RPMI8226 (cell line): ENCODE data around the gene ZNF480.
A peak's percentile ranks its signal among the peaks of the same experiment; 100 is the strongest.
"Not testable (repeated sequence)": the region's sequence is repeated elsewhere in the genome, so short reads cannot be mapped to it uniquely, and the experiment has no call there.

ENCODE experiments used
- DNase-seq: peaks from one replicate; pipeline ENCODE4 v3.0.0-alpha.2; 2015

The ZNF480 gene

DNA sequence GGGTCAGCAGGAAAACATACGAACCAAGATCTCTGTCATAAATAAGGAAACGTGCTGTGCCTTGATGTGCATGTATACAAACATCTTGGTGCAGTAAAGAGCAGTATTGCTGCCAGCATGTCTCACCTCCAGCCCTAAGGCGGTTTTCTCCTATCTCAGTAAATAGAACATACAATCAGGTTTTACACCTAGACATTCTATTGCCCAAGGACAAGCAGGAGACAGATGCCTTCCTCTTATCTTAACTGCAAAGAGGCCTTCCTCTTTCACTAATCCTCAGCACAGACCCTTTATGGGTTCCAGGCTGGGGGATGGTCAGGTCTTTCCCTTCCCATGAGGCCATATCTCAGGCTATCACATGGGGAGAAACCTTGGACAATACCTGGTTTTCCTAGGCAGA lies 42.1 kb downstream of the ZNF480 start:
- not testable (repeated sequence) for DNase-seq

DNA sequence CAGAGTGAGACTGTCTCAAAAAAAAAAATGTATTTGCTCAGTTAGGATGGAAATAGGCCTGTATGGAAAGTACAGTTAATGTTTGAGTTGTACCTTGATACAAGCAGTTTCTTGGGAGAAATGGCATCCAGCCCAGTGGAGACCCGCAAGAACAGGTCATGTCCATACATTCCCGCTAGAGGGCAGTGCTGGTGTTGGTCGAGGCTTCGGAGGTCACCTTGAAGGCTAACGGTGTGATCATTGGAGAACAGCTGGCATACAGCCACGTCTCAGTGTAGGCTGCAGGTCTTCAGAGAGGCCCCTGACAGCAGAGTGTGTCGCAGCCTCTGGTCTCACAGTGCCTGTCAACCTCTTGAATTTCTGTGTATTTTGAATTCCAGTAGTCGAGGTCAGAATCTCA lies 46.6 kb downstream of the ZNF480 start:
- DNase-seq, result peak; percentile 74

DNA sequence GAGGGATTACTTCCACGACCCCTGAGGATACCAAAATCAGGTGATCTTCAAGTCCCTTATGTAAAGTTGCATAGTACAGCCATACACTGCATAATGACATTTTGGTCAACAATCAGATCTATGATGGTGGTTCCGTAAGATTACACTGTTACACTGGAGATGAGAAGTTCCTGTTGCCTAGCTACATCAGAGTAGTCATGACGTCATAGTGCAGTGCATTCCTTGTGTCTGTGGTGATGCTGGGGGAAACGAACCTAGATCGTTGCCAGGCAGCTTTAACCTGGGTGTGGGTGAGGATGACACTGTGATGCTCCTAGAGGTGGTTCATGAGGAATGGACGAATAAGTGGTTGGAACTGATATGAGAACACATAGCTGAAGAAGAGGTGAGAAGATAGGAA lies 48.2 kb downstream of the ZNF480 start:
- no peak for DNase-seq

DNA sequence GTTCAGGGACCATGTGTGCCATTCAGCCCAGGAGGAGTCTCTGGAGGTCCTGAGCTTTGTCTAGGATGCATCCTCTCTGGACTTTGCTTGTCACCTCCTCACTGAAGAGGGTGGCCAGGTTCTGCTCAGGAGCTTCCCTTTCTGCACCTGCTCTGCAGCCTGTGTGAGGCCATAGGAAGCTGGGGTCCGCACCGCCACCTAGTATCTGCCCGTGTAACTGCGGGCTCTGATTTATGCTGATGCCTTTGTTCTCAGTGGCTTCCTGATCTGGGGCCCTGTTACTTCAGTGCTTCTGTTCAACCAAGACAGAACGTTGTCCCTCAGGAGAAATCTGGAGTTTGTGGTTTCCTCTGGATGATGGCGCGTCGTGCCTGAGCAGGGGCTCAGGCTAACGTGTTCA lies 54.5 kb downstream of the ZNF480 start:
- DNase-seq, result peak; percentile 33

DNA sequence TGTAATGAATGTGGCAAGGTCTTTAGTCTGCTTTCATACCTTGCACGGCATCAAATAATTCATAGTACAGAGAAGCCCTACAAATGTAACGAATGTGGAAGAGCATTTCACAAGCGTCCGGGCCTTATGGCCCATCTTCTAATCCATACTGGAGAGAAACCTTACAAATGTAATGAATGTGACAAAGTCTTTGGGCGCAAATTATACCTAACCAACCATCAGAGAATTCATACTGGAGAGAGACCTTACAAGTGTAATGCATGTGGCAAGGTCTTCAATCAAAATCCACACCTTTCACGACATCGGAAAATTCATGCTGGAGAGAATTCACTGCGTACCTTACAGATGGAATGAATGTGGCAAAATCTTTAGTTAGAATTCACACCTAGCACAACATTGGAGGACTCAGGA lies 69.5 kb downstream of the ZNF480 start:
- no peak for DNase-seq

DNA sequence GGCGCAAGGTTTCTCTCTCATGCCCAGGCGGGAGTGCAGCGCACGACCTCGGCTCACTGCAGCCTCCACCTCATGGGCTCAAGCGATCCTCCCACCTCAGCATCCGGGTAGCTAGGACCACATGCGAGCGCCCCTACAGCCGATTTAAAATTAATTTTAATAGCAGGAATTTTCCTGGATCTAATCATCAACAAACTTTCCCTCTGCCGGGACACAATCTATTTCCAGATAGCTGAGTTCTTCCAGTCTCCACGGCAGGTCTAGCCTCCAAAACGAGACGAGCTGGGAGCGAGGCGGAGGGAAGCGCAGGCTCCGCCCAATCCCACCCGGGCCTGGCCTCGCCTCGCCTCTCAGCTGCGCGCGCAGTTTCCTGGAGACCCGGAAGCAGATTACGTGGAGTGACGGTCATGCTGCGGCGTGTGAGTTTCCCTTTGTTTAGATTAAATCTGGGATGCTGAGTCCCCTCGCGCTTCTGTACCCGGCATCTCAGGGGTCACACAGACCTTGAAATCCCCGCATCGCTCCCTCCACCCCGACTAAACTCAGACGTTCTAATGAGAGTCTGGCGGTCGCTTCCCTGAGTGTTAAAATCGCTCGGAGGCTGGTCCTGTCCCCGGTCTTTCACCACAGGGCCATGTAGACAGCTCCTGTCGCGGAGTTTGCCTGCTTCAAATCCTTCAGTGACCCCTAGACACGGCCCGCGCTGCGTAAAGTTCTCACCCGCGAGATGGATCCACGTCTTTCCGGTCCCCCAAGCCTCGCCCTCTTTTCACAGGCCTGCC lies 72.8 kb downstream of the ZNF480 start, which contains the start of gene ZNF880:
TSS of gene ZNF880 (plus strand) at position 365 of the 782 bp plus-strand sequence. CDS start at position 408, 43 bp downstream.
- peak; percentile 82 for DNase-seq

DNA sequence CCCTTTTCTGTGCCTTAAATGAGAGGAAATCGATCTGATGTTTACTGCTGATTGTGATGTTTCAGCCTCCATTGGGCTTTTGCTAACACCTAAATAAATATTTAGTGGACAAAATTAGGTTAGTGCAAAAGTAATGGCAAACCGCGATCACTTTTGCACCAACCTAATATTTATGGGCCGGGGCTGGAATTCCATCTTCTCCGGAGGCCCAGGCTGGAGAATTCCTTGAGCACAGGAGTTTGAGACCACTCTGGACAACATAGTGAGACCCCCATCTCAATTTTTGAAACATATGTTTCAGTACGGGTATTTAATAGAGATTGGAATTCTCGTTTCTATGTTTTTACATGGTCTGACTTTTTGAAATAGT lies 73.4 kb downstream of the ZNF480 start:
- DNase-seq, result no peak
